Panc1 (cell line): ENCODE measurements around the gene CLCN7. TPM values are rescaled to one million over a fixed set of nuclear protein-coding genes. Genes with fewer than 3 reads are reported as not detected.

Source experiments
- ATAC-seq: fragments of 200-7000 bp; cut with Tn5 transposase; 2 replicates; pipeline ENCODE4 v1.9.1; 2020; ENCODE audit warnings: mild to moderate bottlenecking, moderate library complexity
- BruUV-seq: library from RNA; stranded (reverse); fragments of 400-500 nt; replicated peaks from 2 replicates; lab custom pipeline; 2021; lab: Mats Ljungman, UMichigan
- CTCF ChIA-PET: fragments of 300-600 bp; sonication (Branson Sonifier 250); formaldehyde crosslinking; loops from one replicate; lab custom pipeline; 2022; ENCODE audit warnings: antibody characterized with exemption; lab: Charles Lee
- POLR2A ChIA-PET: fragments of 300-600 bp; sonication (Branson Sonifier 250); formaldehyde crosslinking; loops from one replicate; lab custom pipeline; 2022; ENCODE audit warnings: antibody characterized with exemption; lab: Charles Lee
- DNase-seq: peaks from one replicate; pipeline ENCODE4 v3.0.0-alpha.2; 2010; ENCODE audit warnings: low read depth, low spot score
- H3K27ac ChIP-seq: 2 replicates; pipeline ENCODE4 v1.5.1; 2011; ENCODE audit warnings: mild to moderate bottlenecking, low read length, inconsistent platforms
- H3K27me3 ChIP-seq: fragments of 200-500 bp; sonication (Bioruptor generic); 2 replicates; pipeline ENCODE4 v1.6.0; 2014; ENCODE audit warnings: low read length, inconsistent platforms; ENCODE audit not compliant: control insufficient read depth, insufficient read depth
- H3K36me3 ChIP-seq: fragments of 200-500 bp; sonication (Bioruptor generic); 2 replicates; pipeline ENCODE4 v1.5.1; 2014; ENCODE audit warnings: inconsistent platforms, mild to moderate bottlenecking, low read length, moderate library complexity; ENCODE audit not compliant: control insufficient read depth, insufficient read depth
- H3K4me1 ChIP-seq: 2 replicates; pipeline ENCODE4 v1.5.1; 2011; ENCODE audit warnings: inconsistent platforms, mild to moderate bottlenecking, low read length, moderate library complexity; ENCODE audit not compliant: control insufficient read depth, insufficient read depth
- H3K4me3 ChIP-seq, 2 experiments: 2 replicates each; pipeline ENCODE4 v1.5.1; 2011 to 2012; ENCODE audit warnings: low read depth in 2 of 2, low read length in 2 of 2, mild to moderate bottlenecking in 2 of 2, inconsistent platforms in 1 of 2, moderate library complexity in 1 of 2
- H3K9me3 ChIP-seq: fragments of 200-500 bp; sonication (Bioruptor generic); 2 replicates; pipeline ENCODE4 v1.5.1; 2014; ENCODE audit warnings: low read depth, mild to moderate bottlenecking, inconsistent platforms, low read length, moderate library complexity; ENCODE audit not compliant: control insufficient read depth, insufficient read depth
- CTCF ChIP-seq: fragments of 450-650 bp; IDR thresholded peaks from 2 replicates; pipeline ENCODE4 v1.5.1; 2017; ENCODE audit warnings: mild to moderate bottlenecking
- POLR2AphosphoS5 ChIP-seq: IDR thresholded peaks from 2 replicates; pipeline ENCODE4 v1.6.1; 2012; ENCODE audit warnings: mild to moderate bottlenecking, low read depth, low read length, moderate library complexity
- REST ChIP-seq, 2 experiments: IDR thresholded peaks; 2 replicates each; pipeline ENCODE4 v1.6.1; 2011 to 2012; ENCODE audit warnings: low read depth in 2 of 2, control low read depth in 1 of 2, low read length in 1 of 2, mild to moderate bottlenecking in 1 of 2, moderate library complexity in 1 of 2; ENCODE audit not compliant: insufficient read depth in 1 of 2
- SIN3A ChIP-seq: IDR thresholded peaks from 2 replicates; pipeline ENCODE4 v1.6.1; 2012; ENCODE audit warnings: low read depth, mild to moderate bottlenecking, low read length, moderate library complexity, borderline replicate concordance; ENCODE audit not compliant: insufficient read depth
- TCF7L2 ChIP-seq: IDR thresholded peaks from 2 replicates; pipeline ENCODE4 v1.6.1; 2011; ENCODE audit warnings: mild to moderate bottlenecking, low read depth, low read length, inconsistent platforms
- in situ Hi-C: cut with HindIII; loops from 2 replicates; pipeline ENCODE4 v1.10.0; 2016; ENCODE audit warnings: low sequenced_read_pairs, low pct_unique_long_range_greater_than_20kb
- intact Hi-C: fragments of 100-400 bp; cut with micrococcal nuclease; formaldehyde crosslinking; loops from one replicate; pipeline ENCODE4 v1.10.0; 2022; ENCODE audit not compliant: unreplicated experiment
- total RNA-seq: library from RNA; stranded (reverse); gene quantifications from one replicate; pipeline ENCODE4 v1.2.1, GENCODE V29; 2021; ENCODE audit not compliant: unreplicated experiment

The CLCN7 gene
- total RNA-seq, 1 experiment from 2014 or later = 179 TPM

GRCh38 chr16:1439058-1439698 is 35.6 kb downstream of the CLCN7 start:
- no TSS peak for BruUV-seq
- no peak overlapping the region for H3K27ac ChIP-seq
- ATAC-seq = no peak
- no peaks in the 10 kb centered on the region for H3K36me3 ChIP-seq
- intact Hi-C loops (no loop called here), in situ Hi-C loops (no loop called here)
- no peaks in the 10 kb centered on the region for H3K27me3 ChIP-seq
- TF ChIP-seq TCF7L2 = no peak
- no peak for TF ChIP-seq REST (IDR thresholded peaks at IDR 0.05; ENCODE audit: insufficient read depth in 1 of 2, low read depth in 2 of 2, low read length in 1 of 2)
- TF ChIP-seq POLR2AphosphoS5 = no peak
- no peak for TF ChIP-seq SIN3A
- TF ChIP-seq CTCF = no peak
- CTCF ChIA-PET = no interaction called here
- no peaks in the 10 kb centered on the region for H3K4me1 ChIP-seq
- H3K9me3 ChIP-seq = no peaks in the 10 kb centered on the region
- H3K4me3 ChIP-seq = no peak overlapping the region
- POLR2A ChIA-PET = interaction anchor here (0.5 to 0.6 kb wide), 2 partner anchors 33 to 769 kb away, joined by 4 to 10 read pairs; no protein-coding TSS in a partner anchor
- DNase-seq = no peak

- no peak for TF ChIP-seq CTCF
- no peak for TF ChIP-seq TCF7L2
- no peak for TF ChIP-seq POLR2AphosphoS5
- no peak for TF ChIP-seq REST (IDR thresholded peaks at IDR 0.05; ENCODE audit: insufficient read depth in 1 of 2, low read depth in 2 of 2, low read length in 1 of 2)
- TF ChIP-seq SIN3A = no peak
- Histone ChIP-seq H3K36me3 (no peaks in the 10 kb centered on the region), H3K4me3 (no peak overlapping the region), H3K9me3 (no peaks in the 10 kb centered on the region), H3K4me1 (no peaks in the 10 kb centered on the region), H3K27me3 (no peaks in the 10 kb centered on the region), H3K27ac (no peak overlapping the region)
- intact Hi-C loops = no loop called here
- ChIA-PET POLR2A (interaction anchor here (0.5 to 0.6 kb wide), 3 partner anchors 32 to 769 kb away, joined by 4 to 10 read pairs (median 4); no protein-coding TSS in a partner anchor), CTCF (no interaction called here)
- DNase-seq (no peak), ATAC-seq (no peak)
- in situ Hi-C loops = no loop called here
- no TSS peak for BruUV-seq
These were observed 36.4 kb downstream of the CLCN7 start for GRCh38 chr16:1438229-1439057.
